HCT116 (cell line): Measurements from ENCODE around the gene IER3IP1. TPM values are rescaled to one million over a fixed set of nuclear protein-coding genes. Genes with fewer than 3 reads are reported as not detected.

Source experiments
- ATAC-seq: fragments of 200-7000 bp; cut with Tn5 transposase; 2 replicates; pipeline ENCODE4 v1.9.1; 2020; ENCODE audit warnings: mild to moderate bottlenecking, moderate library complexity
- BruUV-seq: library from RNA; stranded (reverse); fragments of 400-500 nt; replicated peaks from 2 replicates; lab custom pipeline; 2021; lab: Mats Ljungman, UMichigan
- CTCF ChIA-PET: fragments of 300-600 bp; sonication (Branson Sonifier 250); formaldehyde crosslinking; loops from one replicate; lab custom pipeline; 2021; ENCODE audit warnings: antibody characterized with exemption; lab: Charles Lee
- POLR2A ChIA-PET: fragments of 300-600, 350-600 bp; sonication (Branson Sonifier 250); formaldehyde crosslinking; loops from one replicate; lab custom pipeline; 2021; ENCODE audit warnings: antibody characterized with exemption; lab: Charles Lee
- RAD21 ChIA-PET, 2 experiments: fragments of 300-600 bp; sonication (Branson Sonifier 250); formaldehyde crosslinking; loops; one replicate each; lab custom pipeline; 2023; ENCODE audit warnings: low total read pairs in 2 of 2; ENCODE audit not compliant: uncharacterized antibody in 2 of 2, unreplicated experiment in 2 of 2, low non-redundant PET in 1 of 2; lab: Charles Lee
- DNase-seq: peaks from one replicate; pipeline ENCODE4 v3.0.0-alpha.2; 2010; ENCODE audit warnings: low read depth, low spot score
- H2AFZ ChIP-seq: fragments of 200-600 bp; shearing (Covaris generic), sonication (generic); 2 replicates; pipeline ENCODE4 v1.6.1; 2017; ENCODE audit warnings: low read depth, mixed run types, mixed read lengths, antibody characterized with exemption, low read length; ENCODE audit not compliant: poor library complexity, severe bottlenecking
- H3K27ac ChIP-seq: 2 replicates; pipeline ENCODE4 v1.5.1; 2012; ENCODE audit warnings: low read depth, low read length
- H3K27me3 ChIP-seq: fragments of 200-600 bp; sonication (generic); 2 replicates; pipeline ENCODE4 v1.6.1; 2016; ENCODE audit warnings: mixed run types, low read length, mixed read lengths; ENCODE audit not compliant: insufficient read depth
- H3K36me3 ChIP-seq, 2 experiments: fragments of 200-500 bp in 1 of 2; fragments of 200-600 bp in 1 of 2; sonication (Bioruptor generic) in 1 of 2; sonication (generic) in 1 of 2; 2 replicates each; pipeline versions ENCODE4 v1.5.1 to v1.6.1; 2014 to 2016; ENCODE audit warnings: low read length in 2 of 2, inconsistent platforms in 1 of 2, mixed read lengths in 1 of 2, mixed run types in 1 of 2; ENCODE audit not compliant: insufficient read depth in 2 of 2, control insufficient read depth in 1 of 2
- H3K4me1 ChIP-seq, 2 experiments: fragments of 200-600 bp in 1 of 2; sonication (generic) in 1 of 2; 2 replicates each; pipeline versions ENCODE4 v1.5.1 to v1.6.1; 2012 to 2017; ENCODE audit warnings: low read length in 2 of 2, inconsistent platforms in 1 of 2, mild to moderate bottlenecking in 1 of 2, mixed read lengths in 1 of 2, mixed run types in 1 of 2, moderate library complexity in 1 of 2; ENCODE audit not compliant: insufficient read depth in 2 of 2, control insufficient read depth in 1 of 2
- H3K4me2 ChIP-seq: fragments of 200-600 bp; sonication (generic); 2 replicates; pipeline ENCODE4 v1.6.1; 2017; ENCODE audit warnings: mixed run types, low read length, mixed read lengths
- H3K4me3 ChIP-seq, 2 experiments: fragments of 200-600 bp in 1 of 2; sonication (generic) in 1 of 2; replicated peaks in 1 of 2; 2 replicates each; pipeline ENCODE4 v1.5.1; 2011 to 2016; ENCODE audit warnings: low read length in 2 of 2, control low read depth in 1 of 2, low read depth in 1 of 2, mild to moderate bottlenecking in 1 of 2, mixed read lengths in 1 of 2, mixed run types in 1 of 2
- H3K79me2 ChIP-seq: fragments of 200-600 bp; sonication (generic); 2 replicates; pipeline ENCODE4 v1.6.1; 2017; ENCODE audit warnings: mild to moderate bottlenecking, mixed run types, low read length, moderate library complexity, mixed read lengths; ENCODE audit not compliant: insufficient read depth
- H3K9ac ChIP-seq: fragments of 200-600 bp; sonication (generic); 2 replicates; pipeline ENCODE4 v1.6.1; 2016; ENCODE audit warnings: low read length, mixed read lengths
- H3K9me2 ChIP-seq: fragments of 200-600 bp; sonication (generic), shearing (Covaris generic); 2 replicates; pipeline ENCODE4 v1.6.1; 2017; ENCODE audit warnings: mixed run types, mild to moderate bottlenecking, moderate library complexity; ENCODE audit not compliant: insufficient read depth
- H3K9me3 ChIP-seq, 2 experiments: fragments of 200-500 bp in 1 of 2; fragments of 200-600 bp in 1 of 2; sonication (Bioruptor generic) in 1 of 2; sonication (generic) in 1 of 2; 2 replicates each; pipeline ENCODE4 v1.6.1; 2014 to 2017; ENCODE audit warnings: low read length in 2 of 2, mixed read lengths in 2 of 2, inconsistent platforms in 1 of 2, low read depth in 1 of 2, mild to moderate bottlenecking in 1 of 2, mixed run types in 1 of 2, moderate library complexity in 1 of 2; ENCODE audit not compliant: control insufficient read depth in 1 of 2, insufficient read depth in 1 of 2
- H4K20me1 ChIP-seq: fragments of 200-600 bp; sonication (generic), shearing (Covaris generic); 2 replicates; pipeline ENCODE4 v1.6.1; 2017; ENCODE audit warnings: mixed run types, mild to moderate bottlenecking, moderate library complexity; ENCODE audit not compliant: insufficient read depth
- ATF3 ChIP-seq: IDR thresholded peaks from 2 replicates; pipeline ENCODE4 v1.6.1; 2012
- CEBPB ChIP-seq: IDR thresholded peaks from 2 replicates; pipeline ENCODE4 v1.6.1; 2012; ENCODE audit warnings: low read depth
- CTCF ChIP-seq, 3 experiments: fragments of 200-600 bp in 1 of 3; sonication (generic) in 1 of 3; IDR thresholded peaks in 2 of 3; conservative IDR thresholded peaks in 1 of 3; 2 replicates each; pipeline ENCODE4 v1.5.1; 2012 to 2017; ENCODE audit warnings: low read depth in 2 of 3, low read length in 2 of 3, antibody characterized with exemption in 1 of 3, borderline replicate concordance in 1 of 3, control low read depth in 1 of 3, mild to moderate bottlenecking in 1 of 3, mixed read lengths in 1 of 3, mixed run types in 1 of 3, moderate library complexity in 1 of 3; ENCODE audit not compliant: insufficient read depth in 1 of 3
- EGR1 ChIP-seq: IDR thresholded peaks from 2 replicates; pipeline ENCODE4 v1.6.1; 2012; ENCODE audit warnings: low read depth
- ELF1 ChIP-seq: IDR thresholded peaks from 2 replicates; pipeline ENCODE4 v1.6.1; 2012; ENCODE audit warnings: low read depth, borderline replicate concordance
- EZH2 ChIP-seq: fragments of 200-600 bp; sonication (generic); IDR thresholded peaks from 2 replicates; pipeline ENCODE4 v1.6.1; 2017; ENCODE audit warnings: antibody characterized with exemption, mixed run types
- FOSL1 ChIP-seq: IDR thresholded peaks from 2 replicates; pipeline ENCODE4 v1.6.1; 2012; ENCODE audit warnings: low read depth
- JUND ChIP-seq: IDR thresholded peaks from 2 replicates; pipeline ENCODE4 v1.6.1; 2012
- MAX ChIP-seq: IDR thresholded peaks from 2 replicates; pipeline ENCODE4 v1.6.1; 2012
- POLR2A ChIP-seq: IDR thresholded peaks from 2 replicates; pipeline ENCODE4 v1.7.0; 2011; ENCODE audit warnings: borderline replicate concordance; ENCODE audit not compliant: insufficient read depth, insufficient read length; ENCODE audit errors: extremely low read depth
- POLR2AphosphoS5 ChIP-seq: IDR thresholded peaks from 2 replicates; pipeline ENCODE4 v1.6.1; 2011; ENCODE audit warnings: mild to moderate bottlenecking, low read depth, low read length, moderate library complexity
- RAD21 ChIP-seq: IDR thresholded peaks from 2 replicates; pipeline ENCODE4 v1.6.1; 2012; ENCODE audit warnings: low read depth, mild to moderate bottlenecking
- SP1 ChIP-seq: IDR thresholded peaks from 2 replicates; pipeline ENCODE4 v1.6.1; 2012; ENCODE audit warnings: low read depth
- YY1 ChIP-seq: IDR thresholded peaks from 2 replicates; pipeline ENCODE4 v1.6.1; 2011; ENCODE audit warnings: low read length, low read depth, moderate library complexity, mild to moderate bottlenecking; ENCODE audit not compliant: insufficient replicate concordance; ENCODE audit errors: extremely low read depth
- ZBTB33 ChIP-seq: IDR thresholded peaks from 2 replicates; pipeline ENCODE4 v1.6.1; 2011; ENCODE audit warnings: mild to moderate bottlenecking, low read length, moderate library complexity; ENCODE audit not compliant: insufficient replicate concordance; ENCODE audit errors: extremely low read depth
- ZFX ChIP-seq: fragments of 450-650 bp; IDR thresholded peaks from 2 replicates; pipeline ENCODE4 v1.6.1; 2017
- ZNF274 ChIP-seq: fragments of 200-500 bp; sonication (Bioruptor generic); IDR thresholded peaks from 2 replicates; pipeline ENCODE4 v1.6.1; 2014; ENCODE audit warnings: mild to moderate bottlenecking, low read depth, low read length, inconsistent platforms
- intact Hi-C: fragments of 100-400 bp; cut with micrococcal nuclease; formaldehyde crosslinking; loops from 2 replicates; pipeline ENCODE4 v1.10.0; 2022
- total RNA-seq: library from RNA; stranded (reverse); gene quantifications from one replicate; pipeline ENCODE4 v1.2.1, GENCODE V29; 2021; ENCODE audit not compliant: unreplicated experiment

IER3IP1 gene
- total RNA-seq, 1 experiment from 2014 or later, result 12.0 TPM

- Histone ChIP-seq H2AFZ (no peak overlapping the region), H3K9me3 (no peaks in the 10 kb centered on the region), H4K20me1 (no peaks in the 10 kb centered on the region; the same call in 1 of the 2 replicates), H3K36me3 (peaks cover 0 to 2% of the 10 kb centered on the region in 2 experiments; a peak in 1 of 4 replicates), H3K9me2 (no peaks in the 10 kb centered on the region), H3K27me3 (no peaks in the 10 kb centered on the region), H3K4me3 (no peak overlapping the region), H3K4me1 (peaks cover 15 to 19% of the 10 kb centered on the region in 2 experiments), H3K9ac (no peak overlapping the region), H3K4me2 (no peak overlapping the region), H3K27ac (no peak overlapping the region), H3K79me2 (peaks cover 85% of the 10 kb centered on the region)
- POLR2A ChIA-PET, result no interaction called here
- intact Hi-C loops, result no loop called here
- no peak for DNase-seq
- RAD21 ChIA-PET, result no interaction called here
- TF ChIP-seq ELF1 (no peak), EGR1 (no peak), CEBPB (no peak), CTCF (IDR thresholded peaks at IDR 0.05 in 2 of 3, conservative IDR thresholded peaks at IDR 0.05 in 1 of 3; ENCODE audit: borderline replicate concordance in 1 of 3, insufficient read depth in 1 of 3, low read depth in 2 of 3, low read length in 2 of 3) (no peak), RAD21 (no peak), YY1 (no peak), POLR2AphosphoS5 (no peak), ZFX (no peak), ZNF274 (no peak), FOSL1 (no peak), ATF3 (no peak), SP1 (no peak), MAX (no peak), POLR2A (no peak), ZBTB33 (no peak), JUND (no peak), EZH2 (no peak)
- BruUV-seq, result no TSS peak
- CTCF ChIA-PET, result no interaction called here
- no peak for ATAC-seq
Observed at GRCh38 chr18:47160256-47160655, 15.9 kb downstream of the IER3IP1 start.
